Stimulated activated CD8-positive, alpha-beta memory T cell treated with anti-CD3 and anti-CD28 coated beads, Interleukin-2, amount 100 ng/mL, for 48 hours (primary cell): ENCODE measurements around the gene KCNA10.

Source experiments
- DNase-seq, 2 donors: peaks; one replicate each; pipeline ENCODE4 v3.0.0-alpha.2; 2020; ENCODE audit warnings: low read depth in 2 of 2

KCNA10 gene

GRCh38 chr1:110478886-110479285 lies 40.1 kb downstream of the KCNA10 start:
- DNase-seq, result no peak

GRCh38 chr1:110477967-110478640 lies 40.9 kb downstream of the KCNA10 start:
- DNase-seq, result no peak

GRCh38 chr1:110477445-110477957 lies 41.5 kb downstream of the KCNA10 start:
- no peak for DNase-seq

GRCh38 chr1:110477041-110477440 lies 41.9 kb downstream of the KCNA10 start:
- no peak for DNase-seq

GRCh38 chr1:110476028-110476765 lies 42.8 kb downstream of the KCNA10 start:
- no peak for DNase-seq

- DNase-seq, result no peak
These were observed 43.5 kb downstream of the KCNA10 start for GRCh38 chr1:110475362-110476027.

DNA sequence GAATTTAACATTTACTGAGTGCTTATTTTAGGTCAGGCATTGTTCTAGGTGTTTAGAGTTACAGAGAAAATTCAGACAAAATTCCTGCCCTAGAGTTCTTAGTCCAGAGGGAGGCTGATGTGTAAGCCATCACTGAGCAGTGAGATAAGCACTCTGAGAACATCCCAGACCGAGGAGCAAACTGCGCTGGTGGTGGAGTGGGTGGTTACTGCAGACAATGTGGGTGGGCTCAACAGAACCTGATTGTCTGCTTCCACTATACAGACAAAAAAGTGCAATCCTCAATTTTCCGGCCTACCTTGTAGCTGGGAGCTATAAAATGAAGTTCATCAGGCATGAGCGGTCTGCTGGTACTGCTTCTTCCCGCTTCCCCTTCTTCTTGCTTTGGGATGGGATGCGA lies 44.5 kb downstream of the KCNA10 start:
- DNase-seq, result no peak

DNA sequence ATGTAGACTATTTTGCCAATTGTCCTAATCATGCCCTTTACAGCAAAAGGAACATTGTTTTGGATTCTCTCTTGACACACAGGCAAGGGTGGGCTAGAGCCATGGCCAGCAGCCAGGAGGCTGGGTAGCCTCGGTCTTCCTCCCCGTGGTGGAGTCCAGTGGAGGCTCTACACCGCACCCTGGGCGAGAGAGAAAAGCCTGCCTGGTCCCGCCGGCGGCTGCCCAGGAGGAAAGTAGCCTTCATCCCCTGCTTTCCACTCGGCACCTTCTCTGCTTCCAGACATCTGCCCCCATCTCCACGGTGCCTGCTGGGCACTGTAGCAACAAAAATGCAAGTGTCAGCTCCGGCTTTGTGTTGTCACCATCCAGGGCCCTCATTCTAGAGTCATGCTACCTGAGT lies 46.4 kb downstream of the KCNA10 start:
- no peak for DNase-seq

- DNase-seq, result no peak
These were observed 47.8 kb downstream of the KCNA10 start for GRCh38 chr1:110471131-110471530.
